IMR-90 (cell line): ENCODE results near the gene CNTFR. TPM values are rescaled to one million over a fixed set of nuclear protein-coding genes. Genes with fewer than 3 reads are reported as not detected.

ENCODE experiments used
- ATAC-seq: fragments of 200-7000 bp; cut with Tn5 transposase; 2 replicates; pipeline ENCODE4 v1.9.1; 2020; ENCODE audit warnings: low read depth, mild to moderate bottlenecking, moderate library complexity
- BruUV-seq: library from RNA; stranded (reverse); fragments of 400-500 nt; replicated peaks from 2 replicates; lab custom pipeline; 2021; lab: Mats Ljungman, UMichigan
- CTCF ChIA-PET: fragments of 300-600 bp; formaldehyde crosslinking; extraction: SDS; loops from one replicate; lab custom pipeline; 2021; ENCODE audit warnings: antibody characterized with exemption; lab: Yijun Ruan, JAX
- POLR2A ChIA-PET: fragments of 300-600 bp; sonication (Branson Sonifier 250); formaldehyde crosslinking; loops from one replicate; lab custom pipeline; 2022; ENCODE audit warnings: antibody characterized with exemption; ENCODE audit not compliant: unreplicated experiment; lab: Charles Lee
- DNase-seq: peaks from one replicate; pipeline ENCODE4 v3.0.0; 2013
- H2AFZ ChIP-seq: replicated peaks from 2 replicates; pipeline ENCODE3; 2013; ENCODE audit warnings: low read length, mild to moderate bottlenecking; ENCODE audit not compliant: poor library complexity
- H2AK5ac ChIP-seq: 2 replicates; pipeline ENCODE4 v1.6.1; 2013; ENCODE audit warnings: low read depth, low read length, inconsistent platforms
- H2AK9ac ChIP-seq: replicated peaks from 2 replicates; pipeline ENCODE3; 2013; ENCODE audit warnings: mild to moderate bottlenecking, low read depth, low read length, moderate library complexity; ENCODE audit not compliant: poor library complexity
- H2BK120ac ChIP-seq: 2 replicates; pipeline ENCODE4 v1.6.1; 2013; ENCODE audit warnings: low read depth, low read length, inconsistent platforms
- H2BK15ac ChIP-seq: 3 replicates; pipeline ENCODE4 v1.6.1; 2013; ENCODE audit warnings: low read depth, low read length, inconsistent platforms
- H2BK20ac ChIP-seq: 2 replicates; pipeline ENCODE4 v1.6.1; 2013; ENCODE audit warnings: low read depth, mild to moderate bottlenecking, inconsistent platforms, low read length, moderate library complexity
- H2BK5ac ChIP-seq: 2 replicates; pipeline ENCODE4 v1.6.1; 2013; ENCODE audit warnings: mild to moderate bottlenecking, low read depth, low read length, inconsistent platforms; ENCODE audit not compliant: poor library complexity, severe bottlenecking
- H3K14ac ChIP-seq: replicated peaks from 2 replicates; pipeline ENCODE4 v1.6.1; 2013; ENCODE audit warnings: low read depth, low read length, inconsistent platforms
- H3K18ac ChIP-seq: 2 replicates; pipeline ENCODE4 v1.6.1; 2013; ENCODE audit warnings: low read depth, low read length, control low read depth
- H3K23ac ChIP-seq: 2 replicates; pipeline ENCODE4 v1.6.1; 2013; ENCODE audit warnings: low read depth, low read length, inconsistent platforms
- H3K27ac ChIP-seq: 2 replicates; pipeline ENCODE4 v1.5.1; 2013; ENCODE audit warnings: mild to moderate bottlenecking, control low read depth, low read length; ENCODE audit not compliant: insufficient read depth
- H3K27me3 ChIP-seq: 2 replicates; pipeline ENCODE4 v1.6.1; 2013; ENCODE audit warnings: low read length; ENCODE audit not compliant: control insufficient read depth, insufficient read depth
- H3K36me3 ChIP-seq: 2 replicates; pipeline ENCODE4 v1.6.1; 2013; ENCODE audit warnings: low read length, mixed read lengths; ENCODE audit not compliant: control insufficient read depth, insufficient read depth
- H3K4ac ChIP-seq: 2 replicates; pipeline ENCODE4 v1.6.1; 2013; ENCODE audit warnings: low read depth, low read length, inconsistent platforms
- H3K4me1 ChIP-seq: 2 replicates; pipeline ENCODE4 v1.6.1; 2013; ENCODE audit warnings: low read length, mixed read lengths; ENCODE audit not compliant: control insufficient read depth, insufficient read depth
- H3K4me2 ChIP-seq: 2 replicates; pipeline ENCODE4 v1.6.1; 2013; ENCODE audit warnings: low read depth, mild to moderate bottlenecking, control low read depth, low read length, moderate library complexity
- H3K4me3 ChIP-seq: 2 replicates; pipeline ENCODE4 v1.5.1; 2013; ENCODE audit warnings: low read depth, mild to moderate bottlenecking, control low read depth, low read length, moderate library complexity; ENCODE audit not compliant: insufficient read depth
- H3K56ac ChIP-seq: 2 replicates; pipeline ENCODE4 v1.6.1; 2013; ENCODE audit warnings: low read length, inconsistent platforms; ENCODE audit not compliant: insufficient read depth; ENCODE audit errors: extremely low read depth
- H3K79me1 ChIP-seq, 2 experiments: 2 replicates each; pipeline ENCODE4 v1.6.1; 2013; ENCODE audit warnings: low read length in 2 of 2, inconsistent platforms in 1 of 2, low read depth in 1 of 2
- H3K9ac ChIP-seq: 2 replicates; pipeline ENCODE4 v1.6.1; 2013; ENCODE audit warnings: low read depth, low read length, control low read depth
- H3K9me1 ChIP-seq: 2 replicates; pipeline ENCODE4 v1.6.1; 2013; ENCODE audit warnings: low read length, inconsistent platforms; ENCODE audit not compliant: insufficient read depth
- H3K9me3 ChIP-seq: 2 replicates; pipeline ENCODE4 v1.6.1; 2013; ENCODE audit warnings: low read length; ENCODE audit not compliant: control insufficient read depth, insufficient read depth
- H4K20me1 ChIP-seq: 2 replicates; pipeline ENCODE4 v1.6.1; 2013; ENCODE audit warnings: low read length, inconsistent platforms; ENCODE audit not compliant: insufficient read depth
- H4K5ac ChIP-seq: 2 replicates; pipeline ENCODE4 v1.6.1; 2013; ENCODE audit warnings: mild to moderate bottlenecking, low read depth, low read length, control low read depth
- H4K8ac ChIP-seq, 2 experiments: 2 replicates each; pipeline ENCODE4 v1.6.1; 2013; ENCODE audit warnings: low read depth in 2 of 2, low read length in 2 of 2, control low read depth in 1 of 2, inconsistent platforms in 1 of 2
- H4K91ac ChIP-seq: 2 replicates; pipeline ENCODE4 v1.6.1; 2013; ENCODE audit warnings: low read depth, low read length, inconsistent platforms; ENCODE audit not compliant: insufficient read depth
- BHLHE40 ChIP-seq: fragments of 150-350 bp; IDR thresholded peaks from 2 replicates; pipeline ENCODE4 v1.6.1; 2016; ENCODE audit warnings: mild to moderate bottlenecking, low read depth, low read length
- CEBPB ChIP-seq: IDR thresholded peaks from 2 replicates; pipeline ENCODE4 v1.6.1; 2012; ENCODE audit warnings: low read depth, low read length, improper control_type of control experiment
- CHD1 ChIP-seq: IDR thresholded peaks from 2 replicates; pipeline ENCODE4 v1.6.1; 2012; ENCODE audit warnings: low read depth, low read length, improper control_type of control experiment
- CTCF ChIP-seq: conservative IDR thresholded peaks from 2 replicates; pipeline ENCODE4 v1.5.1; 2012; ENCODE audit warnings: mild to moderate bottlenecking, low read depth, low read length, improper control_type of control experiment
- ELK1 ChIP-seq: fragments of 150-350 bp; IDR thresholded peaks from 2 replicates; pipeline ENCODE4 v1.6.1; 2016; ENCODE audit warnings: low read depth, mild to moderate bottlenecking, low read length, moderate library complexity, borderline replicate concordance
- FOS ChIP-seq: fragments of 150-350 bp; IDR thresholded peaks from 2 replicates; pipeline ENCODE4 v1.6.1; 2016; ENCODE audit warnings: low read depth, low read length
- MAFK ChIP-seq: IDR thresholded peaks from 2 replicates; pipeline ENCODE4 v1.6.1; 2012; ENCODE audit warnings: low read depth, low read length, improper control_type of control experiment
- MAZ ChIP-seq: IDR thresholded peaks from 2 replicates; pipeline ENCODE4 v1.6.1; 2012; ENCODE audit warnings: low read depth, mild to moderate bottlenecking, low read length, improper control_type of control experiment, moderate library complexity, borderline replicate concordance
- MXI1 ChIP-seq: IDR thresholded peaks from 2 replicates; pipeline ENCODE4 v1.6.1; 2012; ENCODE audit warnings: low read depth, mild to moderate bottlenecking, low read length, moderate library complexity, borderline replicate concordance
- NFE2L2 ChIP-seq: fragments of 150-350 bp; IDR thresholded peaks from 2 replicates; pipeline ENCODE4 v1.6.1; 2016; ENCODE audit warnings: low read depth, mild to moderate bottlenecking, low read length
- POLR2A ChIP-seq: IDR thresholded peaks from 2 replicates; pipeline ENCODE4 v1.6.1; 2012; ENCODE audit warnings: mild to moderate bottlenecking, low read depth, low read length
- RAD21 ChIP-seq: IDR thresholded peaks from 2 replicates; pipeline ENCODE4 v1.6.1; 2012; ENCODE audit warnings: low read length, improper control_type of control experiment
- RCOR1 ChIP-seq: IDR thresholded peaks from 2 replicates; pipeline ENCODE4 v1.6.1; 2012; ENCODE audit warnings: mild to moderate bottlenecking, low read length, improper control_type of control experiment; ENCODE audit not compliant: insufficient replicate concordance
- RFX5 ChIP-seq: IDR thresholded peaks from 2 replicates; pipeline ENCODE4 v1.8.0; 2012; ENCODE audit warnings: low read depth, mild to moderate bottlenecking, low read length, moderate library complexity
- SMC3 ChIP-seq: fragments of 150-350 bp; IDR thresholded peaks from 2 replicates; pipeline ENCODE4 v1.6.1; 2016; ENCODE audit warnings: low read depth, mild to moderate bottlenecking, antibody characterized with exemption, low read length, moderate library complexity
- USF2 ChIP-seq: fragments of 150-350 bp; IDR thresholded peaks from 2 replicates; pipeline ENCODE4 v1.6.1; 2017; ENCODE audit warnings: mild to moderate bottlenecking, antibody characterized with exemption, low read length, low read depth
- WGBS, 2 experiments: methylation state at CpG; one replicate each; pipeline versions ENCODE4 v1.1.5 to v1.1.7; 2013; ENCODE audit warnings: missing lambda C conversion rate in 2 of 2; ENCODE audit not compliant: insufficient read length in 1 of 2; ENCODE audit errors: extremely low coverage in 2 of 2; 5-methylcytosine and 5-hydroxymethylcytosine counted together
- dilution Hi-C: fragments of 300-500 bp; cut with HindIII; formaldehyde crosslinking; loops from one replicate; pipeline ENCODE4 v1.14.3; 2018; ENCODE audit warnings: low sequenced_read_pairs; ENCODE audit not compliant: unreplicated experiment
- in situ Hi-C: fragments of 300-500 bp; cut with MboI; formaldehyde crosslinking; loops from 3 replicates; pipeline ENCODE4 v1.14.3; 2019; ENCODE audit warnings: low sequenced_read_pairs, inconsistent platforms, mixed read lengths
- intact Hi-C: fragments of 100-400 bp; cut with micrococcal nuclease; formaldehyde crosslinking; loops from 2 replicates; pipeline ENCODE4 v1.10.0; 2022
- polyA plus RNA-seq, 3 experiments: library from polyadenylated mRNA; depleted of rRNA; stranded (reverse); fragments of >200 nt; gene quantifications; 2 replicates each; pipeline ENCODE4 v1.2.3, GENCODE V29; 2012; ENCODE audit warnings: low replicate concordance in 1 of 3
- total RNA-seq: library from RNA; depleted of rRNA; stranded (reverse); fragments of >200 nt; gene quantifications from 2 replicates; pipeline ENCODE4 v1.2.3, GENCODE V29; 2012

The CNTFR gene
- total and polyA plus RNA-seq, 2 of the 4 experiments (the other 2 are of a cell fraction): not detected

GRCh38 chr9:34526026-34526425, 63.5 kb downstream of the CNTFR start:
- H3K18ac ChIP-seq: no peak overlapping the region
- in situ Hi-C loops: no loop called here
- no TSS peak for BruUV-seq
- H4K91ac ChIP-seq: no peak overlapping the region
- POLR2A ChIA-PET: no interaction called here
- H2BK5ac ChIP-seq: no peak overlapping the region
- no CpG with 5 or more reads among the region's 2 CpGs for WGBS, 2 experiments
- H2BK15ac ChIP-seq: no peak overlapping the region
- no peaks in the 10 kb centered on the region for H3K4me1 ChIP-seq
- no peak for TF ChIP-seq FOS
- TF ChIP-seq SMC3: no peak
- TF ChIP-seq ELK1: no peak
- no peak for TF ChIP-seq POLR2A
- TF ChIP-seq USF2: no peak
- TF ChIP-seq MAFK: no peak
- TF ChIP-seq CEBPB: no peak
- TF ChIP-seq CTCF: no peak
- TF ChIP-seq NFE2L2: no peak
- TF ChIP-seq MAZ: no peak
- TF ChIP-seq CHD1: no peak
- TF ChIP-seq RAD21: no peak
- no peak for TF ChIP-seq RCOR1
- no peak for TF ChIP-seq MXI1
- TF ChIP-seq BHLHE40: no peak
- TF ChIP-seq RFX5: no peak
- no peak overlapping the region for H3K4me2 ChIP-seq
- no peaks in the 10 kb centered on the region for H3K36me3 ChIP-seq
- no peak overlapping the region for H2AFZ ChIP-seq
- no peak overlapping the region for H3K14ac ChIP-seq
- DNase-seq (no peak), ATAC-seq (no peak)
- no peak overlapping the region for H2BK120ac ChIP-seq
- no peaks in the 10 kb centered on the region for H3K79me1 ChIP-seq
- peaks cover 5% of the 10 kb centered on the region for H4K20me1 ChIP-seq
- H3K9me1 ChIP-seq: no peaks in the 10 kb centered on the region
- H3K27ac ChIP-seq: no peak overlapping the region
- H2AK9ac ChIP-seq: no peak overlapping the region
- intact Hi-C loops: no loop called here
- H3K9me3 ChIP-seq: no peaks in the 10 kb centered on the region
- H3K27me3 ChIP-seq: peaks cover 24% of the 10 kb centered on the region
- H2AK5ac ChIP-seq: no peak overlapping the region
- H3K4me3 ChIP-seq: no peak overlapping the region
- no peak overlapping the region for H3K9ac ChIP-seq
- no peak overlapping the region for H3K4ac ChIP-seq
- no peak overlapping the region for H4K8ac ChIP-seq
- dilution Hi-C loops: no loop called here
- no peak overlapping the region for H4K5ac ChIP-seq
- no peak overlapping the region for H2BK20ac ChIP-seq
- no peak overlapping the region for H3K23ac ChIP-seq
- H3K56ac ChIP-seq: no peak overlapping the region
- CTCF ChIA-PET: no interaction called here
